GM21825 (cell line): Measurements from ENCODE around the gene C11orf91.

Experiments
- ATAC-seq: cut with Tn5 transposase; IDR thresholded peaks from one replicate; pipeline ENCODE4 v1.9.1; 2021; ENCODE audit warnings: mild to moderate bottlenecking, moderate library complexity; ENCODE audit not compliant: unreplicated experiment

The C11orf91 gene

GRCh38 chr11:33654594-33654993 is 46.0 kb downstream of the C11orf91 start:
- ATAC-seq, result no peak

- no peak for ATAC-seq
Measured at GRCh38 chr11:33652930-33653329, 47.7 kb downstream of the C11orf91 start.

GRCh38 chr11:33652431-33652830 is 48.2 kb downstream of the C11orf91 start:
- no peak for ATAC-seq

- no peak for ATAC-seq
Measured at GRCh38 chr11:33651990-33652389, 48.6 kb downstream of the C11orf91 start.

- no peak for ATAC-seq
Measured at GRCh38 chr11:33651555-33651954, 49.1 kb downstream of the C11orf91 start.

GRCh38 chr11:33649944-33650343 is 50.7 kb downstream of the C11orf91 start:
- ATAC-seq, result no peak
